DMS114 treated with DMSO at 0.1 percent for 48 hours (cell line): ENCODE measurements around the gene MOGAT3.

Experiments used
- DNase-seq: peaks from one replicate; lab custom pipeline; 2025; ENCODE audit not compliant: unreplicated experiment; lab: John Stamatoyannopoulos, UW

Gene MOGAT3

GRCh38 chr7:101162551-101163278 is 38.1 kb downstream of the MOGAT3 start:
- no peak for DNase-seq

- no peak for DNase-seq
Measured at GRCh38 chr7:101161692-101162471, 39.0 kb downstream of the MOGAT3 start.

- DNase-seq = no peak
Measured at GRCh38 chr7:101160910-101161309, 39.9 kb downstream of the MOGAT3 start.

- DNase-seq = no peak
Measured at GRCh38 chr7:101159696-101160674, 40.9 kb downstream of the MOGAT3 start.

- no peak for DNase-seq
Measured at GRCh38 chr7:101156866-101157589, 43.8 kb downstream of the MOGAT3 start.

GRCh38 chr7:101156277-101156676 is 44.6 kb downstream of the MOGAT3 start:
- no peak for DNase-seq

GRCh38 chr7:101155303-101155702 is 45.5 kb downstream of the MOGAT3 start:
- no peak for DNase-seq

- no peak for DNase-seq
Measured at GRCh38 chr7:101154693-101155102, 46.1 kb downstream of the MOGAT3 start.

GRCh38 chr7:101153969-101154692 is 46.7 kb downstream of the MOGAT3 start, which contains the start of gene AP1S1:
Gene AP1S1, plus strand, starts transcription at chr7:101154476. Its CDS starts 39 bp downstream, at chr7:101154515.
- DNase-seq = peak; percentile 87

GRCh38 chr7:101151908-101152651 is 48.8 kb downstream of the MOGAT3 start:
- DNase-seq = no peak
